GM23338 (cell line): ENCODE results near the gene LNX1. TPM values are rescaled to one million over a fixed set of nuclear protein-coding genes. Genes with fewer than 3 reads are reported as not detected.

Experiments
- ATAC-seq: fragments of 200-7000 bp; cut with Tn5 transposase; 3 replicates; pipeline ENCODE4 v1.9.1; 2020
- DNase-seq: peaks from one replicate; pipeline ENCODE4 v3.0.0-alpha.2; 2015; ENCODE audit warnings: low spot score
- H2AFZ ChIP-seq: fragments of 200-600 bp; sonication (generic); 2 replicates; pipeline ENCODE4 v1.8.0; 2016; ENCODE audit warnings: antibody characterized with exemption, mild to moderate bottlenecking, moderate library complexity
- H3F3A ChIP-seq: fragments of 200-600 bp; sonication (generic); replicated peaks from 2 replicates; pipeline ENCODE4 v1.8.0; 2017; ENCODE audit warnings: antibody characterized with exemption, mixed run types, low read depth
- H3K27ac ChIP-seq: fragments of 200-600 bp; sonication (generic); 2 replicates; pipeline ENCODE4 v1.6.1; 2016; ENCODE audit warnings: low read depth
- H3K27me3 ChIP-seq: fragments of 200-600 bp; sonication (generic); 2 replicates; pipeline ENCODE4 v1.8.0; 2016; ENCODE audit warnings: mild to moderate bottlenecking, mixed run types, moderate library complexity; ENCODE audit not compliant: insufficient read depth
- H3K36me3 ChIP-seq: fragments of 200-600 bp; sonication (generic); 2 replicates; pipeline ENCODE4 v1.8.0; 2016; ENCODE audit warnings: mild to moderate bottlenecking; ENCODE audit not compliant: insufficient read depth
- H3K4me1 ChIP-seq: fragments of 200-600 bp; sonication (generic); 2 replicates; pipeline ENCODE4 v1.8.0; 2016; ENCODE audit warnings: mild to moderate bottlenecking, moderate library complexity; ENCODE audit not compliant: insufficient read depth
- H3K4me2 ChIP-seq: fragments of 200-600 bp; sonication (generic); 2 replicates; pipeline ENCODE4 v1.7.1; 2017; ENCODE audit warnings: mixed run types
- H3K4me3 ChIP-seq: fragments of 200-600 bp; sonication (generic); 2 replicates; pipeline ENCODE4 v1.6.1; 2016; ENCODE audit warnings: mixed run types
- H3K79me2 ChIP-seq: fragments of 200-600 bp; sonication (generic); replicated peaks from 2 replicates; pipeline ENCODE4 v1.8.0; 2017; ENCODE audit warnings: mild to moderate bottlenecking; ENCODE audit not compliant: insufficient read depth
- H3K9me2 ChIP-seq: fragments of 200-600 bp; sonication (generic); 2 replicates; pipeline ENCODE4 v1.8.0; 2017; ENCODE audit not compliant: insufficient read depth
- H4K20me1 ChIP-seq: fragments of 200-600 bp; sonication (generic); replicated peaks from 2 replicates; pipeline ENCODE4 v1.8.0; 2017; ENCODE audit warnings: mild to moderate bottlenecking; ENCODE audit not compliant: insufficient read depth
- H3K27ac Mint-ChIP-seq: 2 replicates; pipeline ENCODE4 v1.8.0; 2020; ENCODE audit warnings: inconsistent platforms, mild to moderate bottlenecking, moderate library complexity, mixed read lengths
- H3K27me3 Mint-ChIP-seq: 3 replicates; pipeline ENCODE4 v1.8.0; 2022; ENCODE audit warnings: low read depth, mild to moderate bottlenecking, moderate library complexity, mixed read lengths, inconsistent platforms; ENCODE audit not compliant: insufficient read depth, poor library complexity
- H3K36me3 Mint-ChIP-seq: 3 replicates; pipeline ENCODE4 v1.8.0; 2021; ENCODE audit warnings: low read depth, mild to moderate bottlenecking, inconsistent platforms, moderate library complexity, mixed read lengths
- H3K4me1 Mint-ChIP-seq: 3 replicates; pipeline ENCODE4 v1.8.0; 2020; ENCODE audit warnings: mild to moderate bottlenecking, inconsistent platforms, mixed read lengths
- H3K4me3 Mint-ChIP-seq: 3 replicates; pipeline ENCODE4 v1.8.0; 2021; ENCODE audit warnings: moderate library complexity, mild to moderate bottlenecking, inconsistent platforms, mixed read lengths
- H3K9me3 Mint-ChIP-seq: 3 replicates; pipeline ENCODE4 v1.8.0; 2020; ENCODE audit warnings: moderate library complexity, mild to moderate bottlenecking, inconsistent platforms, mixed read lengths
- CREB1 ChIP-seq: fragments of 250-450 bp; sonication (Bioruptor Pico); IDR thresholded peaks from 2 replicates; pipeline ENCODE4 v1.5.0; 2020; ENCODE audit warnings: low read depth, mild to moderate bottlenecking, moderate library complexity
- CTCF ChIP-seq, 2 experiments: fragments of 200-600 bp in 1 of 2; sonication (generic) in 1 of 2; conservative IDR thresholded peaks; 2 replicates each; pipeline versions ENCODE4 v1.5.1 to v1.6.1; 2016 to 2017; ENCODE audit warnings: antibody characterized with exemption in 2 of 2, low read depth in 2 of 2, mild to moderate bottlenecking in 2 of 2, moderate library complexity in 1 of 2
- EZH2phosphoT487 ChIP-seq: fragments of 200-600 bp; sonication (generic); IDR thresholded peaks from one replicate; pipeline ENCODE4 v1.8.1; 2018; ENCODE audit warnings: antibody characterized with exemption; ENCODE audit not compliant: unreplicated experiment
- POLR2AphosphoS5 ChIP-seq: IDR thresholded peaks from 2 replicates; pipeline ENCODE4 v1.6.1; 2016; ENCODE audit warnings: antibody characterized with exemption, low read depth
- STAT1 ChIP-seq: IDR thresholded peaks from one replicate; pipeline ENCODE4 v1.6.1; 2016; ENCODE audit warnings: antibody characterized with exemption; ENCODE audit not compliant: unreplicated experiment
- ZNF331 ChIP-seq: fragments of 250-450 bp; sonication (Bioruptor Pico); IDR thresholded peaks from 2 replicates; pipeline ENCODE4 v1.5.0; 2020; ENCODE audit warnings: low read depth, mild to moderate bottlenecking, moderate library complexity
- polyA plus RNA-seq: library from polyadenylated mRNA; unstranded; fragments of >200 nt; fragmentation: Nextera tagmentation; extraction: Ambion mirVana; gene quantifications from 2 replicates; pipeline ENCODE4 v1.2.1, GENCODE V29; 2016
- total RNA-seq: library from RNA; depleted of rRNA; stranded (reverse); fragments of >200 nt; shearing (Covaris generic); gene quantifications from 2 replicates; pipeline ENCODE4 v1.2.3, GENCODE V29; 2014
- TF ChIP-seq, protein P1 (sequence below): fragments of 250-450 bp; sonication (Bioruptor Pico); IDR thresholded peaks from 2 replicates; pipeline ENCODE4 v1.5.0; 2020; ENCODE audit warnings: mild to moderate bottlenecking, moderate library complexity
- TF ChIP-seq, protein P2 (sequence below): IDR thresholded peaks from one replicate; pipeline ENCODE4 v1.6.1; 2018; ENCODE audit warnings: antibody characterized with exemption; ENCODE audit not compliant: unreplicated experiment
- TF ChIP-seq, protein P3 (sequence below): IDR thresholded peaks from 2 replicates; pipeline ENCODE4 v1.6.1; 2016; ENCODE audit warnings: antibody characterized with exemption

LNX1 gene
- total and polyA plus RNA-seq, 2 experiments from 2014 or later, result 5.4 to 6.4 TPM

DNA sequence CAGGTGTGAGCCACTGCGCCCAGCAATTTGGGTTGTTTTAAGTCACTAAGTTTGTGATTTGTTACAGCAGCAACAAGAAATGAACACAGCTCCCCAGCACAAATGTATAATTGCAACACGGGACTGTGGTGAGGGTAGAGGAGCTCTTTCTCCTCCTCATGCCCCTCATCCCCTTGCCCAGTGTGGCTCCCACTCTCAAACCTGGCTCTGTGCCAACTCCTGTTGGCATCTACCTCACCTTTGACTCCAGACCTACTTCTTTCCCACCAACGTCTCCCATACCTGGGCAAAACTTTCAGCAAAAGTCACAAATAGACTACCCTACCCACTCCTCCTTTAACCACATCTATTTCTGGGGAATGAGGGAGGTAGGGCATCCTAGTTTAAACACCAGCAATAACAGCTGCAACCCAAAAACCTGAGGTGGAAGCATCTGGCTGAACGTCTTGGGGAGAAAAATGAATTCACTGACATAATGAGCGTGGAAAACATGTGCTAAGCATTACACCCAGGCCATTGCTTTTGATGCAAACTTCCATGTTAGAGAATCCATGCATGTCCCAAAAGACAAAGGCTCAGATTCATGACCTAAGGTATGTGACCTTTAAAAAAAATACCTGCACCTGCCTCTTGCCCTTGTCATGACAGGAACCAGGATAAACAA, 19.2 kb downstream of the LNX1 start (continued):
- TF ChIP-seq, protein P1, sequence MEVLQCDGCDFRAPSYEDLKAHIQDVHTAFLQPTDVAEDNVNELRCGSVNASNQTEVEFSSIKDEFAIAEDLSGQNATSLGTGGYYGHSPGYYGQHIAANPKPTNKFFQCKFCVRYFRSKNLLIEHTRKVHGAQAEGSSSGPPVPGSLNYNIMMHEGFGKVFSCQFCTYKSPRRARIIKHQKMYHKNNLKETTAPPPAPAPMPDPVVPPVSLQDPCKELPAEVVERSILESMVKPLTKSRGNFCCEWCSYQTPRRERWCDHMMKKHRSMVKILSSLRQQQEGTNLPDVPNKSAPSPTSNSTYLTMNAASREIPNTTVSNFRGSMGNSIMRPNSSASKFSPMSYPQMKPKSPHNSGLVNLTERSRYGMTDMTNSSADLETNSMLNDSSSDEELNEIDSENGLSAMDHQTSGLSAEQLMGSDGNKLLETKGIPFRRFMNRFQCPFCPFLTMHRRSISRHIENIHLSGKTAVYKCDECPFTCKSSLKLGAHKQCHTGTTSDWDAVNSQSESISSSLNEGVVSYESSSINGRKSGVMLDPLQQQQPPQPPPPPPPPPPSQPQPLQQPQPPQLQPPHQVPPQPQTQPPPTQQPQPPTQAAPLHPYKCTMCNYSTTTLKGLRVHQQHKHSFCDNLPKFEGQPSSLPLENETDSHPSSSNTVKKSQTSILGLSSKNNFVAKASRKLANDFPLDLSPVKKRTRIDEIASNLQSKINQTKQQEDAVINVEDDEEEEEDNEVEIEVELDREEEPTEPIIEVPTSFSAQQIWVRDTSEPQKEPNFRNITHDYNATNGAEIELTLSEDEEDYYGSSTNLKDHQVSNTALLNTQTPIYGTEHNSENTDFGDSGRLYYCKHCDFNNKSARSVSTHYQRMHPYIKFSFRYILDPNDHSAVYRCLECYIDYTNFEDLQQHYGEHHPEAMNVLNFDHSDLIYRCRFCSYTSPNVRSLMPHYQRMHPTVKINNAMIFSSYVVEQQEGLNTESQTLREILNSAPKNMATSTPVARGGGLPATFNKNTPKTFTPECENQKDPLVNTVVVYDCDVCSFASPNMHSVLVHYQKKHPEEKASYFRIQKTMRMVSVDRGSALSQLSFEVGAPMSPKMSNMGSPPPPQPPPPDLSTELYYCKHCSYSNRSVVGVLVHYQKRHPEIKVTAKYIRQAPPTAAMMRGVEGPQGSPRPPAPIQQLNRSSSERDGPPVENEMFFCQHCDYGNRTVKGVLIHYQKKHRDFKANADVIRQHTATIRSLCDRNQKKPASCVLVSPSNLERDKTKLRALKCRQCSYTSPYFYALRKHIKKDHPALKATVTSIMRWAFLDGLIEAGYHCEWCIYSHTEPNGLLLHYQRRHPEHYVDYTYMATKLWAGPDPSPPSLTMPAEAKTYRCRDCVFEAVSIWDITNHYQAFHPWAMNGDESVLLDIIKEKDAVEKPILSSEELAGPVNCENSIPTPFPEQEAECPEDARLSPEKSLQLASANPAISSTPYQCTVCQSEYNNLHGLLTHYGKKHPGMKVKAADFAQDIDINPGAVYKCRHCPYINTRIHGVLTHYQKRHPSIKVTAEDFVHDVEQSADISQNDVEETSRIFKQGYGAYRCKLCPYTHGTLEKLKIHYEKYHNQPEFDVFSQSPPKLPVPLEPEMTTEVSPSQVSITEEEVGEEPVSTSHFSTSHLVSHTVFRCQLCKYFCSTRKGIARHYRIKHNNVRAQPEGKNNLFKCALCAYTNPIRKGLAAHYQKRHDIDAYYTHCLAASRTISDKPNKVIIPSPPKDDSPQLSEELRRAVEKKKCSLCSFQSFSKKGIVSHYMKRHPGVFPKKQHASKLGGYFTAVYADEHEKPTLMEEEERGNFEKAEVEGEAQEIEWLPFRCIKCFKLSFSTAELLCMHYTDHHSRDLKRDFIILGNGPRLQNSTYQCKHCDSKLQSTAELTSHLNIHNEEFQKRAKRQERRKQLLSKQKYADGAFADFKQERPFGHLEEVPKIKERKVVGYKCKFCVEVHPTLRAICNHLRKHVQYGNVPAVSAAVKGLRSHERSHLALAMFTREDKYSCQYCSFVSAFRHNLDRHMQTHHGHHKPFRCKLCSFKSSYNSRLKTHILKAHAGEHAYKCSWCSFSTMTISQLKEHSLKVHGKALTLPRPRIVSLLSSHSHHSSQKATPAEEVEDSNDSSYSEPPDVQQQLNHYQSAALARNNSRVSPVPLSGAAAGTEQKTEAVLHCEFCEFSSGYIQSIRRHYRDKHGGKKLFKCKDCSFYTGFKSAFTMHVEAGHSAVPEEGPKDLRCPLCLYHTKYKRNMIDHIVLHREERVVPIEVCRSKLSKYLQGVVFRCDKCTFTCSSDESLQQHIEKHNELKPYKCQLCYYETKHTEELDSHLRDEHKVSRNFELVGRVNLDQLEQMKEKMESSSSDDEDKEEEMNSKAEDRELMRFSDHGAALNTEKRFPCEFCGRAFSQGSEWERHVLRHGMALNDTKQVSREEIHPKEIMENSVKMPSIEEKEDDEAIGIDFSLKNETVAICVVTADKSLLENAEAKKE (CRISPR knock-in tag), result no peak
- TF ChIP-seq EZH2phosphoT487 (no peak), STAT1 (no peak)

- H3K4me2 ChIP-seq, result no peak overlapping the region
- DNase-seq, result no peak
- H3K79me2 ChIP-seq, result no peaks in the 10 kb centered on the region
- Mint-ChIP-seq H3K9me3 (peaks cover 8% of the 10 kb centered on the region; the same call in 1 of the 3 replicates), H3K27me3 (peaks cover 2% of the 10 kb centered on the region), H3K27ac (no peak overlapping the region), H3K36me3 (no peaks in the 10 kb centered on the region), H3K4me3 (no peak overlapping the region), H3K4me1 (peaks cover 9% of the 10 kb centered on the region)
- no peak overlapping the region for H3K4me3 ChIP-seq
- H3K27me3 ChIP-seq, result no peaks in the 10 kb centered on the region
- no peaks in the 10 kb centered on the region; the same call in 1 of the 2 replicates for H3K4me1 ChIP-seq
- no peak for ATAC-seq
- no peaks in the 10 kb centered on the region for H3K9me2 ChIP-seq
- H3K27ac ChIP-seq, result no peak overlapping the region
- H3K36me3 ChIP-seq, result no peaks in the 10 kb centered on the region
- H2AFZ ChIP-seq, result peak overlapping the region; percentile 80; the same call in 1 of the 2 replicates
- no peaks in the 10 kb centered on the region for H4K20me1 ChIP-seq
- H3F3A ChIP-seq, result no peaks in the 10 kb centered on the region
- no peak for TF ChIP-seq CTCF (conservative IDR thresholded peaks at IDR 0.05; ENCODE audit: low read depth in 2 of 2)
- TF ChIP-seq, protein P2, sequence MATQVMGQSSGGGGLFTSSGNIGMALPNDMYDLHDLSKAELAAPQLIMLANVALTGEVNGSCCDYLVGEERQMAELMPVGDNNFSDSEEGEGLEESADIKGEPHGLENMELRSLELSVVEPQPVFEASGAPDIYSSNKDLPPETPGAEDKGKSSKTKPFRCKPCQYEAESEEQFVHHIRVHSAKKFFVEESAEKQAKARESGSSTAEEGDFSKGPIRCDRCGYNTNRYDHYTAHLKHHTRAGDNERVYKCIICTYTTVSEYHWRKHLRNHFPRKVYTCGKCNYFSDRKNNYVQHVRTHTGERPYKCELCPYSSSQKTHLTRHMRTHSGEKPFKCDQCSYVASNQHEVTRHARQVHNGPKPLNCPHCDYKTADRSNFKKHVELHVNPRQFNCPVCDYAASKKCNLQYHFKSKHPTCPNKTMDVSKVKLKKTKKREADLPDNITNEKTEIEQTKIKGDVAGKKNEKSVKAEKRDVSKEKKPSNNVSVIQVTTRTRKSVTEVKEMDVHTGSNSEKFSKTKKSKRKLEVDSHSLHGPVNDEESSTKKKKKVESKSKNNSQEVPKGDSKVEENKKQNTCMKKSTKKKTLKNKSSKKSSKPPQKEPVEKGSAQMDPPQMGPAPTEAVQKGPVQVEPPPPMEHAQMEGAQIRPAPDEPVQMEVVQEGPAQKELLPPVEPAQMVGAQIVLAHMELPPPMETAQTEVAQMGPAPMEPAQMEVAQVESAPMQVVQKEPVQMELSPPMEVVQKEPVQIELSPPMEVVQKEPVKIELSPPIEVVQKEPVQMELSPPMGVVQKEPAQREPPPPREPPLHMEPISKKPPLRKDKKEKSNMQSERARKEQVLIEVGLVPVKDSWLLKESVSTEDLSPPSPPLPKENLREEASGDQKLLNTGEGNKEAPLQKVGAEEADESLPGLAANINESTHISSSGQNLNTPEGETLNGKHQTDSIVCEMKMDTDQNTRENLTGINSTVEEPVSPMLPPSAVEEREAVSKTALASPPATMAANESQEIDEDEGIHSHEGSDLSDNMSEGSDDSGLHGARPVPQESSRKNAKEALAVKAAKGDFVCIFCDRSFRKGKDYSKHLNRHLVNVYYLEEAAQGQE, result no peak
- no peak for TF ChIP-seq ZNF331 (CRISPR knock-in tag)
- TF ChIP-seq STAT1, result no peak
- TF ChIP-seq, protein P3, sequence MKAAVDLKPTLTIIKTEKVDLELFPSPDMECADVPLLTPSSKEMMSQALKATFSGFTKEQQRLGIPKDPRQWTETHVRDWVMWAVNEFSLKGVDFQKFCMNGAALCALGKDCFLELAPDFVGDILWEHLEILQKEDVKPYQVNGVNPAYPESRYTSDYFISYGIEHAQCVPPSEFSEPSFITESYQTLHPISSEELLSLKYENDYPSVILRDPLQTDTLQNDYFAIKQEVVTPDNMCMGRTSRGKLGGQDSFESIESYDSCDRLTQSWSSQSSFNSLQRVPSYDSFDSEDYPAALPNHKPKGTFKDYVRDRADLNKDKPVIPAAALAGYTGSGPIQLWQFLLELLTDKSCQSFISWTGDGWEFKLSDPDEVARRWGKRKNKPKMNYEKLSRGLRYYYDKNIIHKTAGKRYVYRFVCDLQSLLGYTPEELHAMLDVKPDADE, result no peak
- no peak for TF ChIP-seq CREB1 (CRISPR knock-in tag)
- TF ChIP-seq EZH2phosphoT487, result no peak
- TF ChIP-seq POLR2AphosphoS5, result no peak
Observed at GRCh38 chr4:53563824-53564223, 27.5 kb downstream of the LNX1 start.
